ENCODE results near the gene THY1.

Gene THY1

GRCh38 chr11:119382101-119382500 lies 40.9 kb downstream of the THY1 start:
- no peak overlapping the region for H3K18ac ChIP-seq (ENCODE audit: low read depth in 1 of 2, low read length in 2 of 2)
- H3K4me2 ChIP-seq (ENCODE audit: low read length, poor library complexity, severe bottlenecking), result peak overlapping the region; percentile 94
- no peak overlapping the region for H2BK15ac ChIP-seq (ENCODE audit: low read depth, poor library complexity, severe bottlenecking)
- no peak overlapping the region for H2BK120ac ChIP-seq (ENCODE audit: low read depth, low read length)
- WGBS, result 22% methylated on average over 9 of the region's 9 CpGs
- peaks cover 11% of the 10 kb centered on the region for H3K4me1 ChIP-seq (ENCODE audit: control insufficient read depth, insufficient read depth, low read depth, low read length)
- no peaks in the 10 kb centered on the region for H3K9me3 ChIP-seq (ENCODE audit: control insufficient read depth, low read length)
- H2BK5ac ChIP-seq (ENCODE audit: low read depth, low read length, poor library complexity, severe bottlenecking), result no peak overlapping the region
- peak overlapping the region; percentile 93 for H3K9ac ChIP-seq (ENCODE audit: low read length)
- H2BK12ac ChIP-seq (ENCODE audit: low read length in 2 of 2), result no peak overlapping the region
- no peak overlapping the region for H2AFZ ChIP-seq (ENCODE audit: low read depth, low read length)
- no peak overlapping the region for H4K91ac ChIP-seq (ENCODE audit: low read length)
- H3K27me3 ChIP-seq (ENCODE audit: control insufficient read depth in 1 of 2, insufficient read depth in 1 of 2, low read length in 2 of 2), result peaks cover 20 to 49% of the 10 kb centered on the region in 2 experiments
- no peak overlapping the region for H3K14ac ChIP-seq (ENCODE audit: low read length in 2 of 2)
- no peak overlapping the region for H3K23ac ChIP-seq (ENCODE audit: low read length in 2 of 2)
- H3K36me3 ChIP-seq (ENCODE audit: control insufficient read depth in 1 of 2, insufficient read depth in 2 of 2, low read depth in 1 of 2, low read length in 2 of 2), result no peaks in the 10 kb centered on the region
- no peak overlapping the region for H3K4ac ChIP-seq (ENCODE audit: low read depth in 1 of 2, low read length in 2 of 2)
- H3K79me1 ChIP-seq (replicated peaks; ENCODE audit: low read length, poor library complexity, severe bottlenecking), result no peaks in the 10 kb centered on the region
- no peak overlapping the region for H4K8ac ChIP-seq (ENCODE audit: low read length)
- no peak overlapping the region for H2AK5ac ChIP-seq (ENCODE audit: low read length, severe bottlenecking)
- H3K4me3 ChIP-seq (ENCODE audit: insufficient read depth in 1 of 2, low read depth in 1 of 2, low read length in 2 of 2), result peak overlapping the region in 1 of 2 experiments; percentile 89
- DNase-seq, result no peak
- H3K27ac ChIP-seq (ENCODE audit: low read length, poor library complexity, severe bottlenecking), result no peak overlapping the region

GRCh38 chr11:119381181-119381988 lies 41.6 kb downstream of the THY1 start, which contains the start of gene USP2:
Gene USP2 (minus strand): TSS chr11:119381690. CDS start chr11:119373480, 8,210 bp downstream.
- no peak within 1 kb of the TSS for H2BK120ac ChIP-seq (ENCODE audit: low read depth, low read length)
- peak within 1 kb of the TSS; percentile 93 for H3K9ac ChIP-seq (ENCODE audit: low read length)
- no peak within 1 kb of the TSS for H3K4ac ChIP-seq (ENCODE audit: low read depth in 1 of 2, low read length in 2 of 2)
- no peak within 1 kb of the TSS for H4K8ac ChIP-seq (ENCODE audit: low read length)
- H4K91ac ChIP-seq (ENCODE audit: low read length), result no peak within 1 kb of the TSS
- H2AFZ ChIP-seq (ENCODE audit: low read depth, low read length), result peak within 1 kb of the TSS; percentile 36
- no peak within 1 kb of the TSS for H2BK5ac ChIP-seq (ENCODE audit: low read depth, low read length, poor library complexity, severe bottlenecking)
- no peak within 1 kb of the TSS for H2AK5ac ChIP-seq (ENCODE audit: low read length, severe bottlenecking)
- no peak within 1 kb of the TSS for H3K27ac ChIP-seq (ENCODE audit: low read length, poor library complexity, severe bottlenecking)
- H3K4me2 ChIP-seq (ENCODE audit: low read length, poor library complexity, severe bottlenecking), result peak within 1 kb of the TSS; percentile 94
- H2BK12ac ChIP-seq (ENCODE audit: low read length in 2 of 2), result no peak within 1 kb of the TSS
- under 1% methylated on average over 49 of the region's 54 CpGs for WGBS
- H3K14ac ChIP-seq (ENCODE audit: low read length in 2 of 2), result no peak within 1 kb of the TSS
- DNase-seq, result peak; percentile 99
- H3K79me1 ChIP-seq (replicated peaks; ENCODE audit: low read length, poor library complexity, severe bottlenecking), result no peaks in the 10 kb centered on the region
- H3K9me3 ChIP-seq (ENCODE audit: control insufficient read depth, low read length), result no peaks in the 10 kb centered on the region
- H3K4me1 ChIP-seq (ENCODE audit: control insufficient read depth, insufficient read depth, low read depth, low read length), result peaks cover 15% of the 10 kb centered on the region
- no peaks in the 10 kb centered on the region for H3K36me3 ChIP-seq (ENCODE audit: control insufficient read depth in 1 of 2, insufficient read depth in 2 of 2, low read depth in 1 of 2, low read length in 2 of 2)
- no peak within 1 kb of the TSS for H2BK15ac ChIP-seq (ENCODE audit: low read depth, poor library complexity, severe bottlenecking)
- H3K23ac ChIP-seq (ENCODE audit: low read length in 2 of 2), result no peak within 1 kb of the TSS
- peak within 1 kb of the TSS; percentile 40 to 89 for H3K4me3 ChIP-seq (ENCODE audit: insufficient read depth in 1 of 2, low read depth in 1 of 2, low read length in 2 of 2)
- peaks cover 20 to 49% of the 10 kb centered on the region in 2 experiments for H3K27me3 ChIP-seq (ENCODE audit: control insufficient read depth in 1 of 2, insufficient read depth in 1 of 2, low read length in 2 of 2)
- H3K18ac ChIP-seq (ENCODE audit: low read depth in 1 of 2, low read length in 2 of 2), result peak within 1 kb of the TSS; percentile 6 to 33

- WGBS, result 4% methylated on average over 7 of the region's 10 CpGs
These were observed 42.2 kb downstream of the THY1 start for GRCh38 chr11:119380827-119381180.

GRCh38 chr11:119380160-119380826 lies 42.7 kb downstream of the THY1 start:
- no peak overlapping the region for H3K4me2 ChIP-seq (ENCODE audit: low read length, poor library complexity, severe bottlenecking)
- no peak overlapping the region for H3K27ac ChIP-seq (ENCODE audit: low read length, poor library complexity, severe bottlenecking)
- H3K36me3 ChIP-seq (ENCODE audit: control insufficient read depth in 1 of 2, insufficient read depth in 2 of 2, low read depth in 1 of 2, low read length in 2 of 2), result no peaks in the 10 kb centered on the region
- H3K4me3 ChIP-seq (ENCODE audit: insufficient read depth in 1 of 2, low read depth in 1 of 2, low read length in 2 of 2), result peak overlapping the region in 1 of 2 experiments; percentile 89
- no peak overlapping the region for H2BK5ac ChIP-seq (ENCODE audit: low read depth, low read length, poor library complexity, severe bottlenecking)
- no peak overlapping the region for H4K91ac ChIP-seq (ENCODE audit: low read length)
- no peak overlapping the region for H2BK120ac ChIP-seq (ENCODE audit: low read depth, low read length)
- H3K23ac ChIP-seq (ENCODE audit: low read length in 2 of 2), result no peak overlapping the region
- H2BK12ac ChIP-seq (ENCODE audit: low read length in 2 of 2), result no peak overlapping the region
- H3K4ac ChIP-seq (ENCODE audit: low read depth in 1 of 2, low read length in 2 of 2), result no peak overlapping the region
- no peak overlapping the region for H3K14ac ChIP-seq (ENCODE audit: low read length in 2 of 2)
- peaks cover 14 to 57% of the 10 kb centered on the region in 2 experiments for H3K27me3 ChIP-seq (ENCODE audit: control insufficient read depth in 1 of 2, insufficient read depth in 1 of 2, low read length in 2 of 2)
- H3K18ac ChIP-seq (ENCODE audit: low read depth in 1 of 2, low read length in 2 of 2), result no peak overlapping the region
- no peak for DNase-seq
- no peaks in the 10 kb centered on the region for H3K9me3 ChIP-seq (ENCODE audit: control insufficient read depth, low read length)
- 76% methylated on average over 13 of the region's 13 CpGs for WGBS
- H3K79me1 ChIP-seq (replicated peaks; ENCODE audit: low read length, poor library complexity, severe bottlenecking), result no peaks in the 10 kb centered on the region
- H2AK5ac ChIP-seq (ENCODE audit: low read length, severe bottlenecking), result no peak overlapping the region
- no peak overlapping the region for H2AFZ ChIP-seq (ENCODE audit: low read depth, low read length)
- H4K8ac ChIP-seq (ENCODE audit: low read length), result no peak overlapping the region
- peak overlapping the region; percentile 93 for H3K9ac ChIP-seq (ENCODE audit: low read length)
- no peak overlapping the region for H2BK15ac ChIP-seq (ENCODE audit: low read depth, poor library complexity, severe bottlenecking)
- H3K4me1 ChIP-seq (ENCODE audit: control insufficient read depth, insufficient read depth, low read depth, low read length), result peaks cover 17% of the 10 kb centered on the region

More at GRCh38 chr11:119380827-119381180, 42.2 kb downstream of the THY1 start:
- Histone ChIP-seq H3K4ac (ENCODE audit: low read depth in 1 of 2, low read length in 2 of 2) (no peak overlapping the region), H3K4me1 (ENCODE audit: control insufficient read depth, insufficient read depth, low read depth, low read length) (peaks cover 17% of the 10 kb centered on the region), H3K4me2 (ENCODE audit: low read length, poor library complexity, severe bottlenecking) (peak overlapping the region; percentile 94), H2AFZ (ENCODE audit: low read depth, low read length) (peak overlapping the region; percentile 36), H3K27ac (ENCODE audit: low read length, poor library complexity, severe bottlenecking) (no peak overlapping the region), H2BK15ac (ENCODE audit: low read depth, poor library complexity, severe bottlenecking) (no peak overlapping the region), H3K9me3 (ENCODE audit: control insufficient read depth, low read length) (no peaks in the 10 kb centered on the region), H3K14ac (ENCODE audit: low read length in 2 of 2) (no peak overlapping the region), H2AK5ac (ENCODE audit: low read length, severe bottlenecking) (no peak overlapping the region), H4K91ac (ENCODE audit: low read length) (no peak overlapping the region), H3K4me3 (ENCODE audit: insufficient read depth in 1 of 2, low read depth in 1 of 2, low read length in 2 of 2) (peak overlapping the region in 1 of 2 experiments; percentile 89), H2BK5ac (ENCODE audit: low read depth, low read length, poor library complexity, severe bottlenecking) (no peak overlapping the region), H3K27me3 (ENCODE audit: control insufficient read depth in 1 of 2, insufficient read depth in 1 of 2, low read length in 2 of 2) (peaks cover 18 to 52% of the 10 kb centered on the region in 2 experiments), H3K18ac (ENCODE audit: low read depth in 1 of 2, low read length in 2 of 2) (no peak overlapping the region), H4K8ac (ENCODE audit: low read length) (no peak overlapping the region), H3K23ac (ENCODE audit: low read length in 2 of 2) (no peak overlapping the region), H3K9ac (ENCODE audit: low read length) (peak overlapping the region; percentile 93), H3K79me1 (replicated peaks; ENCODE audit: low read length, poor library complexity, severe bottlenecking) (no peaks in the 10 kb centered on the region), H2BK12ac (ENCODE audit: low read length in 2 of 2) (no peak overlapping the region), H3K36me3 (ENCODE audit: control insufficient read depth in 1 of 2, insufficient read depth in 2 of 2, low read depth in 1 of 2, low read length in 2 of 2) (no peaks in the 10 kb centered on the region), H2BK120ac (ENCODE audit: low read depth, low read length) (no peak overlapping the region)
- no peak for DNase-seq

Data from mesenchymal stem cell (in vitro differentiated cells and primary cell).